ENCODE results near the gene STAT5B. TPM values are rescaled to one million over a fixed set of nuclear protein-coding genes. Genes with fewer than 3 reads are reported as not detected.

The STAT5B gene
- total RNA-seq, 6 experiments from 2014 or later: 16.8 to 22.5 (median 20.1) TPM

DNA sequence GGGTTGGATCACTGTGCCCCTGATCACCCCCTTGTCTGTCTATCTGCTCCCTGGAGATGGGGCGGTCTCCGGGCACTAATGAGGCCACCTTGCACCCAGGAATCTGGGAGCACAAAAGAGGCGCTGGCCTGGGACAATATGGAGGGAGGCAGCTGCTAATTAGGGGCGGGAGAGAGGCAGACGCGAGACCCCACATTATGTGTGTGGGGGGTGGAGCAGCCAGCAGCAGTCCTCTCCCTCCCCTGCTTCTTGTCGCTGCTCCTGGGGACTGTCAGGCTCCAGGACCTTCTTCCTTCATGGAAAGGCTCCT is 90.6 kb downstream of the STAT5B start:
- Mint-ChIP-seq H3K4me1 (ENCODE audit: low read depth) (peaks cover 24% of the 10 kb centered on the region), H3K4me3 (no peak overlapping the region), H3K9me3 (no peaks in the 10 kb centered on the region), H3K27ac (no peak overlapping the region), H3K27me3 (ENCODE audit: insufficient read depth) (peaks cover 10% of the 10 kb centered on the region), H3K36me3 (ENCODE audit: low read depth) (no peaks in the 10 kb centered on the region)
- TF ChIP-seq, protein P1, sequence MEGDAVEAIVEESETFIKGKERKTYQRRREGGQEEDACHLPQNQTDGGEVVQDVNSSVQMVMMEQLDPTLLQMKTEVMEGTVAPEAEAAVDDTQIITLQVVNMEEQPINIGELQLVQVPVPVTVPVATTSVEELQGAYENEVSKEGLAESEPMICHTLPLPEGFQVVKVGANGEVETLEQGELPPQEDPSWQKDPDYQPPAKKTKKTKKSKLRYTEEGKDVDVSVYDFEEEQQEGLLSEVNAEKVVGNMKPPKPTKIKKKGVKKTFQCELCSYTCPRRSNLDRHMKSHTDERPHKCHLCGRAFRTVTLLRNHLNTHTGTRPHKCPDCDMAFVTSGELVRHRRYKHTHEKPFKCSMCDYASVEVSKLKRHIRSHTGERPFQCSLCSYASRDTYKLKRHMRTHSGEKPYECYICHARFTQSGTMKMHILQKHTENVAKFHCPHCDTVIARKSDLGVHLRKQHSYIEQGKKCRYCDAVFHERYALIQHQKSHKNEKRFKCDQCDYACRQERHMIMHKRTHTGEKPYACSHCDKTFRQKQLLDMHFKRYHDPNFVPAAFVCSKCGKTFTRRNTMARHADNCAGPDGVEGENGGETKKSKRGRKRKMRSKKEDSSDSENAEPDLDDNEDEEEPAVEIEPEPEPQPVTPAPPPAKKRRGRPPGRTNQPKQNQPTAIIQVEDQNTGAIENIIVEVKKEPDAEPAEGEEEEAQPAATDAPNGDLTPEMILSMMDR (IDR thresholded peaks at IDR 0.05): no peak
- no peak for DNase-seq

GRCh38 chr17:42184713-42185620 is 91.2 kb downstream of the STAT5B start, which contains the start of gene HCRT:
TSS of gene HCRT (minus strand) at chr17:42185452. CDS start at chr17:42185365, 87 bp downstream.
- no peak for DNase-seq
- H3K9me3 Mint-ChIP-seq: no peaks in the 10 kb centered on the region
- H3K36me3 Mint-ChIP-seq (ENCODE audit: low read depth): no peaks in the 10 kb centered on the region
- H3K4me3 Mint-ChIP-seq: peak within 1 kb of the TSS; percentile 80
- TF ChIP-seq, protein P1 (IDR thresholded peaks at IDR 0.05): no peak
- H3K27ac Mint-ChIP-seq: no peak within 1 kb of the TSS
- peaks cover 24% of the 10 kb centered on the region for H3K4me1 Mint-ChIP-seq (ENCODE audit: low read depth)
- H3K27me3 Mint-ChIP-seq (ENCODE audit: insufficient read depth): peaks cover 10% of the 10 kb centered on the region

- Mint-ChIP-seq H3K9me3 (no peaks in the 10 kb centered on the region), H3K36me3 (ENCODE audit: low read depth) (no peaks in the 10 kb centered on the region), H3K4me1 (ENCODE audit: low read depth) (peaks cover 24% of the 10 kb centered on the region), H3K4me3 (peak overlapping the region; percentile 80), H3K27ac (peak overlapping the region; percentile 43; the same call in 1 of the 2 replicates), H3K27me3 (ENCODE audit: insufficient read depth) (peaks cover 12% of the 10 kb centered on the region)
- DNase-seq: peak; percentile 38
- TF ChIP-seq, protein P1 (IDR thresholded peaks at IDR 0.05): peak; percentile 92
Observed at GRCh38 chr17:42183741-42184711, 92.2 kb downstream of the STAT5B start.

- Mint-ChIP-seq H3K9me3 (no peaks in the 10 kb centered on the region), H3K4me3 (peak overlapping the region; percentile 80)
Observed at GRCh38 chr17:42182927-42183734, 93.1 kb downstream of the STAT5B start.

More at GRCh38 chr17:42182927-42183734, 93.1 kb downstream of the STAT5B start:
- TF ChIP-seq, protein P1 (IDR thresholded peaks at IDR 0.05): no peak
- Mint-ChIP-seq H3K27me3 (ENCODE audit: insufficient read depth) (peaks cover 18% of the 10 kb centered on the region), H3K4me1 (ENCODE audit: low read depth) (peaks cover 24% of the 10 kb centered on the region), H3K27ac (peak overlapping the region; percentile 43; the same call in 1 of the 2 replicates), H3K36me3 (ENCODE audit: low read depth) (no peaks in the 10 kb centered on the region)
- DNase-seq: peak; percentile 30

Data from HFFc6 (cell line).